Kidney (tissue), 22 donors: Measurements from ENCODE around the gene HPSE2. TPM values are rescaled to one million over a fixed set of nuclear protein-coding genes. Genes with fewer than 3 reads are reported as not detected.

Source experiments
- DNase-seq, 5 donors: peaks; one replicate each; pipeline ENCODE4 v3.0.0-alpha.2; 2013 to 2020
- FAIRE-seq: peaks from 2 replicates; lab custom pipeline; 2012; peaks lifted over from hg19 to GRCh38; lab: Jason Lieb, UNC
- H3K27ac ChIP-seq, 2 donors: one replicate each; pipeline ENCODE4 v1.7.0; 2013; ENCODE audit warnings: low read depth in 2 of 2, low read length in 2 of 2, inconsistent platforms in 1 of 2
- H3K27me3 ChIP-seq: one replicate; pipeline ENCODE4 v1.7.1; 2013; ENCODE audit warnings: low read length, inconsistent platforms; ENCODE audit not compliant: control insufficient read depth, insufficient read depth
- H3K36me3 ChIP-seq, 3 donors: one replicate each; pipeline versions ENCODE4 v1.7.0 to v1.7.1; 2013; ENCODE audit warnings: low read length in 3 of 3, control low read depth in 1 of 3, inconsistent platforms in 1 of 3; ENCODE audit not compliant: insufficient read depth in 3 of 3, control insufficient read depth in 2 of 3
- H3K4me1 ChIP-seq, 3 donors: one replicate each; pipeline versions ENCODE4 v1.7.0 to v1.7.1; 2013; ENCODE audit warnings: low read length in 3 of 3, inconsistent platforms in 1 of 3, low read depth in 1 of 3; ENCODE audit not compliant: control insufficient read depth in 2 of 3, insufficient read depth in 2 of 3
- H3K4me3 ChIP-seq, 3 donors: one replicate each; pipeline versions ENCODE4 v1.7.0 to v1.8.1; 2013; ENCODE audit warnings: low read length in 3 of 3, control low read depth in 1 of 3, inconsistent platforms in 1 of 3
- H3K9ac ChIP-seq, 3 donors: one replicate each; pipeline versions ENCODE4 v1.7.0 to v1.7.1; 2013; ENCODE audit warnings: low read length in 3 of 3, control low read depth in 1 of 3, inconsistent platforms in 1 of 3
- H3K9me3 ChIP-seq, 3 donors: one replicate each; pipeline versions ENCODE4 v1.7.0 to v1.7.1; 2013; ENCODE audit warnings: low read length in 3 of 3, control low read depth in 1 of 3, inconsistent platforms in 1 of 3; ENCODE audit not compliant: control insufficient read depth in 2 of 3, insufficient read depth in 1 of 3
- CTCF ChIP-seq: IDR thresholded peaks from 3 replicates; pipeline ENCODE4 v1.5.1; 2012; ENCODE audit warnings: mild to moderate bottlenecking, moderate library complexity, borderline replicate concordance; ENCODE audit not compliant: insufficient read depth; ENCODE audit errors: extremely low read depth
- intact Hi-C: fragments of 100-400 bp; cut with DNase I; formaldehyde crosslinking; loops from one replicate; pipeline ENCODE4 v1.11.1; 2022
- long read RNA-seq, 10 donors: library from polyadenylated mRNA in 1 of 10; unstranded in 1 of 10; transcript quantifications; one replicate each; pipeline ENCODE4 v2.0.0 and lab custom pipeline, GENCODE V29; 2021 to 2026
- polyA plus RNA-seq: library from polyadenylated mRNA; stranded (reverse); fragments of 350-450 nt; fragmentation: Illumina TruSeq; extraction: RNeasy Lipid Tissue Mini Kit (QIAGEN cat#74804); gene quantifications from one replicate; pipeline ENCODE4 v1.2.3, GENCODE V29; 2014; ENCODE audit warnings: low read depth, low replicate concordance; ENCODE audit not compliant: insufficient read depth
- total RNA-seq: library from RNA; stranded (reverse); fragmentation: NEBNext Ultra II Directional; extraction: Animal tissue kit (Norgen Biotek cat#: 25700); gene quantifications from one replicate; pipeline ENCODE4 v1.2.1, GENCODE V29; 2021
- donor health status: control.
- donor health status: control.
- donor health status: control.
- donor health status: control.
- donor health status: control.
- donor health status: DM: yes; HTN: yes; CAD: no.
- donor health status: Normal renal cell carcinoma (clear cell type).

Gene HPSE2
- total RNA-seq, result 3.0 TPM
- polyA plus RNA-seq, result 1.4 TPM
- long read RNA-seq, donor 1, partial matches to known transcripts, result 0 of 1 reads
- long read RNA-seq, donor 1, other reads (novel, unspliced or antisense), result 0 of 1 reads
- long read RNA-seq, donor 2, result 0 reads
- long read RNA-seq, donor 3, result 0 reads
- long read RNA-seq, donor 4, result 0 reads
- long read RNA-seq, donor 5, result 0 reads
- long read RNA-seq, donor 6, result 0 reads
- long read RNA-seq, donor 7, result 0 reads
- long read RNA-seq, donor 8, result 0 reads
- long read RNA-seq, donor 9, result 0 reads
- long read RNA-seq, donor 10, result 0 reads

GRCh38 chr10:99235658-99236626 is at the start of gene HPSE2:
Gene HPSE2, minus strand, starts transcription at chr10:99235852.
- Histone ChIP-seq H3K9me3 (no peaks in the 10 kb centered on the region), H3K4me1 (peaks cover 0 to 9% (median 0%) of the 10 kb centered on the region in 3 donors), H3K4me3 (peak within 1 kb of the TSS; percentile 28 to 61 (median 32)), H3K9ac (no peak within 1 kb of the TSS), H3K36me3 (no peaks in the 10 kb centered on the region), H3K27ac (no peak within 1 kb of the TSS), H3K27me3 (peaks cover 53% of the 10 kb centered on the region)
- DNase-seq, result peak in 4 of 5 donors; percentile 25 to 50 (median 38)
- intact Hi-C loops, result no loop called here
- FAIRE-seq, result no peak
- TF ChIP-seq CTCF, result no peak

- no peak for DNase-seq
Observed at GRCh38 chr10:99280472-99280871, 44.8 kb upstream of the HPSE2 start.

GRCh38 chr10:99279626-99280111 is 44.0 kb upstream of the HPSE2 start:
- Histone ChIP-seq H3K27ac (no peak overlapping the region), H3K9ac (no peak overlapping the region), H3K27me3 (no peaks in the 10 kb centered on the region), H3K4me1 (no peaks in the 10 kb centered on the region), H3K9me3 (peaks cover 0 to 8% (median 7%) of the 10 kb centered on the region in 3 donors), H3K4me3 (no peak overlapping the region), H3K36me3 (no peaks in the 10 kb centered on the region)
- intact Hi-C loops, result no loop called here
- FAIRE-seq, result no peak
- DNase-seq, result peak in 3 of 5 donors; percentile 29 to 71 (median 53)
- no peak for TF ChIP-seq CTCF

More at GRCh38 chr10:99280472-99280871, 44.8 kb upstream of the HPSE2 start:
- Histone ChIP-seq H3K4me1 (no peaks in the 10 kb centered on the region), H3K9ac (no peak overlapping the region), H3K27ac (no peak overlapping the region), H3K36me3 (no peaks in the 10 kb centered on the region), H3K4me3 (no peak overlapping the region), H3K27me3 (no peaks in the 10 kb centered on the region), H3K9me3 (peaks cover 0 to 8% (median 7%) of the 10 kb centered on the region in 3 donors)
- intact Hi-C loops, result no loop called here
- no peak for FAIRE-seq
- no peak for TF ChIP-seq CTCF
